ENCODE data around the gene TCF25. TPM values are rescaled to one million over a fixed set of nuclear protein-coding genes. Genes with fewer than 3 reads are reported as not detected.

Gene TCF25
- total and polyA plus RNA-seq, 3 donors from 2014 or later: 225 to 345 (median 334) TPM

- no peaks in the 10 kb centered on the region for H3K36me3 ChIP-seq (ENCODE audit: low read depth, missing control alignments)
- intact Hi-C loops (cut with DNase I; ENCODE audit: low total_unique reads): no loop called here
- no peaks in the 10 kb centered on the region for H3K27me3 ChIP-seq
- no peak overlapping the region for H3K4me3 ChIP-seq
- TF ChIP-seq CTCF (IDR thresholded peaks at IDR 0.05): no peak
- TF ChIP-seq POLR2A (IDR thresholded peaks at IDR 0.05): no peak
- no peak for DNase-seq
- no peak overlapping the region for H3K27ac ChIP-seq
- H3K9me3 ChIP-seq: no peaks in the 10 kb centered on the region
- 88 to 92% methylated on average over 13 to 16 of the region's 16 CpGs for WGBS, 2 donors
- H3K4me1 ChIP-seq: peaks cover 15% of the 10 kb centered on the region
Measured at GRCh38 chr16:89859615-89860007, 13.8 kb upstream of the TCF25 start.

- no peak for TF ChIP-seq POLR2A (IDR thresholded peaks at IDR 0.05)
- TF ChIP-seq CTCF (IDR thresholded peaks at IDR 0.05): peak; percentile 83 to 95 (median 87)
- DNase-seq: peak; percentile 63
- Histone ChIP-seq H3K27me3 (no peaks in the 10 kb centered on the region), H3K4me1 (peaks cover 18% of the 10 kb centered on the region), H3K4me3 (no peak overlapping the region), H3K27ac (no peak overlapping the region), H3K9me3 (no peaks in the 10 kb centered on the region), H3K36me3 (ENCODE audit: low read depth, missing control alignments) (no peaks in the 10 kb centered on the region)
- intact Hi-C loops (cut with DNase I; ENCODE audit: low total_unique reads): no loop called here
- 30 to 66% methylated on average over 4 to 16 of the region's 28 CpGs for WGBS, 2 donors
Measured at GRCh38 chr16:89860747-89861304, 12.6 kb upstream of the TCF25 start.

- intact Hi-C loops (cut with DNase I; ENCODE audit: low total_unique reads): no loop called here
- Histone ChIP-seq H3K4me3 (no peak overlapping the region), H3K9me3 (no peaks in the 10 kb centered on the region), H3K27me3 (no peaks in the 10 kb centered on the region), H3K36me3 (ENCODE audit: low read depth, missing control alignments) (no peaks in the 10 kb centered on the region), H3K27ac (no peak overlapping the region), H3K4me1 (peaks cover 18% of the 10 kb centered on the region)
- no peak for DNase-seq
- TF ChIP-seq POLR2A (IDR thresholded peaks at IDR 0.05): no peak
- TF ChIP-seq CTCF (IDR thresholded peaks at IDR 0.05): no peak
- 90 to 93% methylated on average over 10 to 12 of the region's 12 CpGs for WGBS, 2 donors
Measured at GRCh38 chr16:89861648-89862047, 11.7 kb upstream of the TCF25 start.

- H3K4me1 ChIP-seq: peaks cover 18% of the 10 kb centered on the region
- intact Hi-C loops (cut with DNase I; ENCODE audit: low total_unique reads): no loop called here
- 96 to 98% methylated on average over 6 of the region's 6 CpGs for WGBS, 2 donors
- DNase-seq: no peak
- no peaks in the 10 kb centered on the region for H3K36me3 ChIP-seq (ENCODE audit: low read depth, missing control alignments)
- no peaks in the 10 kb centered on the region for H3K9me3 ChIP-seq
- H3K4me3 ChIP-seq: no peak overlapping the region
- no peak overlapping the region for H3K27ac ChIP-seq
- H3K27me3 ChIP-seq: no peaks in the 10 kb centered on the region
- no peak for TF ChIP-seq POLR2A (IDR thresholded peaks at IDR 0.05)
- TF ChIP-seq CTCF (IDR thresholded peaks at IDR 0.05): no peak
Measured at GRCh38 chr16:89862732-89863131, 10.7 kb upstream of the TCF25 start.

Measured in testis (tissue), 3 donors.